Liver (tissue), 3 donors: ENCODE measurements around the gene LIMD2.

Experiments used
- ATF3 ChIP-seq: IDR thresholded peaks from 2 replicates; pipeline ENCODE4 v1.6.1; 2016; ENCODE audit warnings: antibody characterized with exemption
- CTCF ChIP-seq: fragments of 150-350 bp; IDR thresholded peaks from 2 replicates; pipeline ENCODE4 v1.5.1; 2017; ENCODE audit warnings: improper control_type of control experiment, low read depth, low read length; ENCODE audit not compliant: missing input control
- GABPA ChIP-seq, 2 donors: IDR thresholded peaks in 1 of 2; conservative IDR thresholded peaks in 1 of 2; 2 replicates each; pipeline ENCODE4 v1.6.1; 2016; ENCODE audit warnings: antibody characterized with exemption in 2 of 2, mild to moderate bottlenecking in 1 of 2, moderate library complexity in 1 of 2
- HNF4A ChIP-seq, 2 donors: conservative IDR thresholded peaks; 2 replicates each; pipeline ENCODE4 v1.6.1; 2016; ENCODE audit warnings: antibody characterized with exemption in 2 of 2, mild to moderate bottlenecking in 2 of 2
- JUND ChIP-seq, 2 donors: IDR thresholded peaks; 2 replicates each; pipeline ENCODE4 v1.6.1; 2016; ENCODE audit warnings: antibody characterized with exemption in 2 of 2
- RAD21 ChIP-seq, 2 donors: IDR thresholded peaks; 2 replicates each; pipeline ENCODE4 v1.6.1; 2016; ENCODE audit warnings: antibody characterized with exemption in 2 of 2, mild to moderate bottlenecking in 2 of 2
- RXRA ChIP-seq, 2 donors: IDR thresholded peaks; 2 replicates each; pipeline ENCODE4 v1.6.1; 2017 to 2018; ENCODE audit warnings: antibody characterized with exemption in 2 of 2, mild to moderate bottlenecking in 1 of 2
- SP1 ChIP-seq: IDR thresholded peaks from 2 replicates; pipeline ENCODE4 v1.6.1; 2018; ENCODE audit warnings: antibody characterized with exemption, mild to moderate bottlenecking
- TAF1 ChIP-seq: conservative IDR thresholded peaks from 2 replicates; pipeline ENCODE4 v1.6.1; 2016; ENCODE audit warnings: antibody characterized with exemption, mild to moderate bottlenecking
- YY1 ChIP-seq: IDR thresholded peaks from 2 replicates; pipeline ENCODE4 v1.6.1; 2016; ENCODE audit warnings: antibody characterized with exemption, mild to moderate bottlenecking
- TF ChIP-seq, protein P1 (sequence below): IDR thresholded peaks from 2 replicates; pipeline ENCODE4 v1.6.1; 2016; ENCODE audit warnings: antibody characterized with exemption, mild to moderate bottlenecking
- TF ChIP-seq, protein P2 (sequence below): IDR thresholded peaks from 2 replicates; pipeline ENCODE4 v1.6.1; 2016; ENCODE audit warnings: antibody characterized with exemption
- TF ChIP-seq, protein P3 (sequence below): IDR thresholded peaks from 2 replicates; pipeline ENCODE4 v1.6.1; 2016; ENCODE audit warnings: antibody characterized with exemption
- donor health status: healthy.
- donor health status: healthy.

GRCh38 chr17:63694950-63695773, 4.8 kb downstream of the LIMD2 start:
- TF ChIP-seq CTCF (no peak), RAD21 (IDR thresholded peaks at IDR 0.05) (no peak), GABPA (IDR thresholded peaks at IDR 0.05 in 1 of 2, conservative IDR thresholded peaks at IDR 0.05 in 1 of 2) (no peak), SP1 (no peak), TAF1 (no peak), YY1 (no peak), JUND (IDR thresholded peaks at IDR 0.05) (no peak), ATF3 (no peak), HNF4A (conservative IDR thresholded peaks at IDR 0.05) (no peak), RXRA (IDR thresholded peaks at IDR 0.05) (no peak)
- TF ChIP-seq, protein P1, sequence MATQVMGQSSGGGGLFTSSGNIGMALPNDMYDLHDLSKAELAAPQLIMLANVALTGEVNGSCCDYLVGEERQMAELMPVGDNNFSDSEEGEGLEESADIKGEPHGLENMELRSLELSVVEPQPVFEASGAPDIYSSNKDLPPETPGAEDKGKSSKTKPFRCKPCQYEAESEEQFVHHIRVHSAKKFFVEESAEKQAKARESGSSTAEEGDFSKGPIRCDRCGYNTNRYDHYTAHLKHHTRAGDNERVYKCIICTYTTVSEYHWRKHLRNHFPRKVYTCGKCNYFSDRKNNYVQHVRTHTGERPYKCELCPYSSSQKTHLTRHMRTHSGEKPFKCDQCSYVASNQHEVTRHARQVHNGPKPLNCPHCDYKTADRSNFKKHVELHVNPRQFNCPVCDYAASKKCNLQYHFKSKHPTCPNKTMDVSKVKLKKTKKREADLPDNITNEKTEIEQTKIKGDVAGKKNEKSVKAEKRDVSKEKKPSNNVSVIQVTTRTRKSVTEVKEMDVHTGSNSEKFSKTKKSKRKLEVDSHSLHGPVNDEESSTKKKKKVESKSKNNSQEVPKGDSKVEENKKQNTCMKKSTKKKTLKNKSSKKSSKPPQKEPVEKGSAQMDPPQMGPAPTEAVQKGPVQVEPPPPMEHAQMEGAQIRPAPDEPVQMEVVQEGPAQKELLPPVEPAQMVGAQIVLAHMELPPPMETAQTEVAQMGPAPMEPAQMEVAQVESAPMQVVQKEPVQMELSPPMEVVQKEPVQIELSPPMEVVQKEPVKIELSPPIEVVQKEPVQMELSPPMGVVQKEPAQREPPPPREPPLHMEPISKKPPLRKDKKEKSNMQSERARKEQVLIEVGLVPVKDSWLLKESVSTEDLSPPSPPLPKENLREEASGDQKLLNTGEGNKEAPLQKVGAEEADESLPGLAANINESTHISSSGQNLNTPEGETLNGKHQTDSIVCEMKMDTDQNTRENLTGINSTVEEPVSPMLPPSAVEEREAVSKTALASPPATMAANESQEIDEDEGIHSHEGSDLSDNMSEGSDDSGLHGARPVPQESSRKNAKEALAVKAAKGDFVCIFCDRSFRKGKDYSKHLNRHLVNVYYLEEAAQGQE, result no peak
- TF ChIP-seq, protein P2, sequence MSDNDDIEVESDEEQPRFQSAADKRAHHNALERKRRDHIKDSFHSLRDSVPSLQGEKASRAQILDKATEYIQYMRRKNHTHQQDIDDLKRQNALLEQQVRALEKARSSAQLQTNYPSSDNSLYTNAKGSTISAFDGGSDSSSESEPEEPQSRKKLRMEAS, result no peak
- TF ChIP-seq, protein P3, sequence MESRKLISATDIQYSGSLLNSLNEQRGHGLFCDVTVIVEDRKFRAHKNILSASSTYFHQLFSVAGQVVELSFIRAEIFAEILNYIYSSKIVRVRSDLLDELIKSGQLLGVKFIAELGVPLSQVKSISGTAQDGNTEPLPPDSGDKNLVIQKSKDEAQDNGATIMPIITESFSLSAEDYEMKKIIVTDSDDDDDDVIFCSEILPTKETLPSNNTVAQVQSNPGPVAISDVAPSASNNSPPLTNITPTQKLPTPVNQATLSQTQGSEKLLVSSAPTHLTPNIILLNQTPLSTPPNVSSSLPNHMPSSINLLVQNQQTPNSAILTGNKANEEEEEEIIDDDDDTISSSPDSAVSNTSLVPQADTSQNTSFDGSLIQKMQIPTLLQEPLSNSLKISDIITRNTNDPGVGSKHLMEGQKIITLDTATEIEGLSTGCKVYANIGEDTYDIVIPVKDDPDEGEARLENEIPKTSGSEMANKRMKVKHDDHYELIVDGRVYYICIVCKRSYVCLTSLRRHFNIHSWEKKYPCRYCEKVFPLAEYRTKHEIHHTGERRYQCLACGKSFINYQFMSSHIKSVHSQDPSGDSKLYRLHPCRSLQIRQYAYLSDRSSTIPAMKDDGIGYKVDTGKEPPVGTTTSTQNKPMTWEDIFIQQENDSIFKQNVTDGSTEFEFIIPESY, result no peak
